Mucosa of rectum (tissue), 2 donors: Measurements from ENCODE around the gene PAM.
"Not testable (repeated sequence)": the region's sequence is repeated elsewhere in the genome, so short reads cannot be mapped to it uniquely, and the experiment has no call there.

Source experiments
- H3K27ac ChIP-seq, 2 donors: one replicate each; pipeline ENCODE4 v1.7.0; 2013; ENCODE audit warnings: inconsistent platforms in 2 of 2, low read depth in 2 of 2, low read length in 2 of 2
- H3K27me3 ChIP-seq, 2 donors: one replicate each; pipeline ENCODE4 v1.7.0; 2013; ENCODE audit warnings: low read length in 2 of 2; ENCODE audit not compliant: control insufficient read depth in 2 of 2, insufficient read depth in 2 of 2
- H3K36me3 ChIP-seq, 2 donors: one replicate each; pipeline ENCODE4 v1.7.0; 2013; ENCODE audit warnings: low read length in 2 of 2; ENCODE audit not compliant: control insufficient read depth in 2 of 2, insufficient read depth in 2 of 2
- H3K4me1 ChIP-seq, 2 donors: one replicate each; pipeline ENCODE4 v1.7.0; 2013; ENCODE audit warnings: low read length in 2 of 2, mild to moderate bottlenecking in 1 of 2; ENCODE audit not compliant: control insufficient read depth in 2 of 2, insufficient read depth in 2 of 2
- H3K4me3 ChIP-seq, 2 donors: one replicate each; pipeline ENCODE4 v1.7.0; 2013; ENCODE audit warnings: low read length in 2 of 2
- H3K9ac ChIP-seq, 2 donors: one replicate each; pipeline ENCODE4 v1.7.0; 2013; ENCODE audit warnings: low read length in 2 of 2, low read depth in 1 of 2, mild to moderate bottlenecking in 1 of 2
- H3K9me3 ChIP-seq, 2 donors: one replicate each; pipeline ENCODE4 v1.7.0; 2013; ENCODE audit warnings: low read length in 2 of 2; ENCODE audit not compliant: control insufficient read depth in 2 of 2
- donor health status: healthy.
- donor health status: Normal muscosa, but diverticular disease.

PAM gene

DNA sequence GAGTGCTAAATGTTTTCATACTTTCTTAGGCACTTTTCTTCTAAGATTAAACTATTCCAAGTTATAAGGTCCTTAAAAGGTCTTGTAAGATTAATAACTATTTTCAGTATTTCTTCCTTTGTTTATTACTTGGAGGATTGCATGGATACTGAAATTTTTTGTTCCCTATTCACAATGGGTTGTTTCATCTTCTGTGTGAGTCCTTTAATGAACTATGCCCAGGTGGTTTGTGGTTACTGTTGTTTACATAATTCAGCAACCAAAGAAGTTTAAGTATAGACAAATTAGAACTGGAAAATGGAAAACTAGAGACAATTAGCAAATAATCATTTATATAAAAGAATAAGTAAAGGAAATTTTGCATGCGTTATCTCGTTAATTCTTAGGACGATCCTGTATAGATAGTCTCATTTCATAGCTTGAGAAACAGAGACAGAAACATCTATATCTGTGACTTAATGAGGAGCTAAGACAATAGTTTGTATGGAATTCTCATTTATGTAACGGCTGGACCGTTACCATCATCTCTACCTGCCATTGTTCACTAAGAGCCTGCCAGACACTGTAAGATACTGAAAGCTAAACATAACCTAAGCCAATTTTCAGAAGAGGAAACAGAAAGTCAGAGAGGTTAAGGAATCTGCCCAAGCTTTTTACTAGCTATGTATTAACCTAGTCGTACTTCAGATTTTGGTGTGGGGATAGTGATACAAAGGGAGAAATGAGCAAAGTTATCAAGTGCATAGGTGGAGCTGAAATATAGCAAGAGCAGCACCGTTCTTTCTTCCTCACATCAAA, 148.2 kb downstream of the PAM start:
- Histone ChIP-seq H3K4me1 (no peaks in the 10 kb centered on the region), H3K36me3 (no peaks in the 10 kb centered on the region), H3K9ac (no peak overlapping the region), H3K4me3 (no peak overlapping the region), H3K27ac (no peak overlapping the region), H3K27me3 (no peaks in the 10 kb centered on the region), H3K9me3 (no peaks in the 10 kb centered on the region)

- H3K4me3 ChIP-seq, result no peak overlapping the region
- H3K27ac ChIP-seq, result no peak overlapping the region
- H3K9ac ChIP-seq, result no peak overlapping the region
- H3K9me3 ChIP-seq, result no peaks in the 10 kb centered on the region
- no peaks in the 10 kb centered on the region for H3K27me3 ChIP-seq
- no peaks in the 10 kb centered on the region for H3K4me1 ChIP-seq
- H3K36me3 ChIP-seq, result no peaks in the 10 kb centered on the region
Measured at GRCh38 chr5:102905056-102905455, 150.0 kb downstream of the PAM start.

DNA sequence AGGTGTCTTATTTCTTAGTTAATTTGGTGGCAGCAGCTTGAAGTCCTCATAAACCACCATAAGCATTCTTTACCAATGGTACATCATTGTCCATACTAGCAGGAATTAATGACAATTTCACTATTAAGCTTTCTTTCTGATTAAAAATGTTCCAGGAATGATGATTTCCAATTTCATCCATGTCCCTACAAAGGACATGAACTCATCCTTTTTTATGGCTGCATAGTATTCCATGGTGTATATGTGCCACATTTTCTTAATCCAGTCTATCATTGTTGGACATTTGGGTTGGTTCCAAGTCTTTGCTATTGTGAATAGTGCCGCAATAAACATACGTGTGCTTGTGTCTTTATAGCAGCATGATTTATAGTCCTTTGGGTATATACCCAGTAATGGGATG, 152.0 kb downstream of the PAM start:
- not testable (repeated sequence) for H3K36me3 ChIP-seq, H3K27me3 ChIP-seq, H3K27ac ChIP-seq, H3K4me3 ChIP-seq, H3K4me1 ChIP-seq, H3K9ac ChIP-seq, H3K9me3 ChIP-seq

DNA sequence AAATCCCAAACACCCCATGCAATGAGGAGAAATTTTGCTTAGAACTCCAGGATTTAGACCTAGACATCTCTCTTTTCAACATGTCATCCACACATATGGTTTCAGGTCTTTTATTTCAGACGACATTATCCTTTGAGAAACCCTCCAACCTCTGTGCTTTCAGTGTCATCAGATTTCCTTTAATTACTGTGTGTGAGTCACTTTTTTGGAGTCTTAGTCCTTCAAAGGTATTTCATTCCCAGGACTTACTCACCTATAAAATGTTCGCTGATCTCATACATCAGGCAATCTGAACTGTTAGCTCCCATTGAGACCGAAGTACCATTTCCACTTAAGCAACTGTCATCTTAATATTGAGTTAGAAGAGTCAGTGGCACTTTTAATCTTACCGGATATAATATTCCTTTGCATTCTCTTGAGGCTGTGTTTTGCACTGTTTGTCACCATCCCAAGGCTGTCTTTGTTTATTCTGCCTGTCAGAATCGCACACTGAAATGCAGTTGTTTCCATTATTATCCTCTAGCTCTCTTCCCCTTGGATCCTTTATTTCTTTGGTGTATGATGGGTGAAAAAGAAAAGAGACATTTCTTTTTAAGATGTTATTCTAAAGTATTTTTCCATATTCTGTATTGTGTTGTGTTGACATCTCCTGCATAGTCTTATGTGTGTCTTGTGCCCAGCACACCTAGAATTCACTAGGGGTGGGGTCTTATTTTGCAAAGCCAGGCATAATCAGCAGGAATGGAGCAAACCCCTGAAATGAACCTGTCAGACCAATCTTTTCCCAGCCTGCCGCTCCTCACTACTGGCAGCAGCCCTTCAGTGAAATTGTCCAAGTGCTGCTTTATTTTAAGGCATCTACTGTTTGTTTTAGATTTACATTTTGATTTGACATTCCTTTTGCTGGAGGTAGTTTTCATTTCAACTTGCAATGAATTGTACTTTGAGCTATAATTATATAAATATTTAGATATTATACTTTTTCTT, 155.4 kb downstream of the PAM start:
- Histone ChIP-seq H3K27me3 (no peaks in the 10 kb centered on the region), H3K9ac (no peak overlapping the region), H3K4me1 (no peaks in the 10 kb centered on the region), H3K4me3 (no peak overlapping the region), H3K9me3 (no peaks in the 10 kb centered on the region), H3K27ac (no peak overlapping the region), H3K36me3 (no peaks in the 10 kb centered on the region)

DNA sequence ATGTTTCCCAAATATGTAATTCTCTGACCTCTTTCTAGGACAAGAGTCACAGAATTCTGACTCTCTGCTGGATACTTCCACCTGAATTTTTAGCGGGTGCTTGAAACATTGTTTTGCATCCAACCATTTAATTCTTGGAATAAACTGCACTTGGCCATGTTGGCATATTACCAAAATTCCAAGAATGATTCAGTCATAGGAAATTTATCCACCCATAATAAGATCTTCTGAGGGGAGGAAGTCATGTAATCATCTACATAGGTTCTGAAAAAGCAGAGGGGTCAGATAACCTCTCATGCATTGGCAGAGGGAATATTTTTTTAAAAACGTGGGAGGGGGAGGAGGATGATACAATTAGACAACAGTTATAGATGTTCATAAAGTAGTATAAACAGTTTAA, 156.9 kb downstream of the PAM start:
- no peaks in the 10 kb centered on the region for H3K36me3 ChIP-seq
- H3K4me1 ChIP-seq, result no peaks in the 10 kb centered on the region
- H3K27me3 ChIP-seq, result no peaks in the 10 kb centered on the region
- H3K9me3 ChIP-seq, result no peaks in the 10 kb centered on the region
- H3K4me3 ChIP-seq, result no peak overlapping the region
- no peak overlapping the region for H3K9ac ChIP-seq
- no peak overlapping the region for H3K27ac ChIP-seq

GRCh38 chr5:102916109-102916508, 161.0 kb downstream of the PAM start:
- Histone ChIP-seq H3K36me3 (no peaks in the 10 kb centered on the region), H3K27ac (no peak overlapping the region), H3K4me3 (no peak overlapping the region), H3K4me1 (no peaks in the 10 kb centered on the region), H3K9ac (no peak overlapping the region), H3K9me3 (no peaks in the 10 kb centered on the region), H3K27me3 (no peaks in the 10 kb centered on the region)

DNA sequence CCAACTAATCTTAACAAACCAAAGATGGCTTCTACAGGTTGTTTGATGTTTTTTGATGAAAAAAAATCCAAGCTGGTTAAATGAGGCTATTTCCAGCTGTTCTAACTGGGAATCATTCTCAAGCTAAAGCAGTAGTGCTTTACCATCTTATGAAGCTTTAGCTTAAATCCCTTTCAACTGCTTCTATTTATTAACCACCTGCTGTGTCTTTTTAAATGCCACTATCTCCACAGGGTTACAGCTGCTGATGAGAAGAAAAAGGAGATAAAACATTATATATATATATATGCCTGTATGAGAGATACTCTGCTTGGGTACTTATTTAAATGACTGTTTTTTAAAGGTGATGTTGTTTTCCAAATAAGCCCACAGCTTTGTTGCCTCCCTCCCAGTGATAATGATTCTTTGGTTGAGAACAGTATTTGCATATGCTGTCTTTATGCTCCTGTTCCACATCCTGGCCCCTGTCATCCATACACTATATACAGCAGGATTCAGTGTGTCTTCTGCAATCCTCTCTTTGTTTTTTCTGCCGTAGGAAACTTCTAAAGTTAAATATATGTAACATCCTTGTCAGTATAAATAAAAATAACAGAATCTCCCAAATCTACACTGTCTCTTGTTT, 164.0 kb downstream of the PAM start:
- Histone ChIP-seq H3K27ac (no peak overlapping the region), H3K4me3 (no peak overlapping the region), H3K27me3 (no peaks in the 10 kb centered on the region), H3K36me3 (no peaks in the 10 kb centered on the region), H3K4me1 (peaks cover 0 to 8% of the 10 kb centered on the region in 2 donors), H3K9me3 (no peaks in the 10 kb centered on the region), H3K9ac (no peak overlapping the region)

GRCh38 chr5:102920762-102921161, 165.7 kb downstream of the PAM start:
- H3K36me3 ChIP-seq, result no peaks in the 10 kb centered on the region
- no peak overlapping the region for H3K9ac ChIP-seq
- no peak overlapping the region for H3K27ac ChIP-seq
- H3K4me1 ChIP-seq, result peaks cover 0 to 8% of the 10 kb centered on the region in 2 donors
- H3K9me3 ChIP-seq, result no peaks in the 10 kb centered on the region
- H3K27me3 ChIP-seq, result no peaks in the 10 kb centered on the region
- H3K4me3 ChIP-seq, result no peak overlapping the region

GRCh38 chr5:102921341-102922044, 166.4 kb downstream of the PAM start:
- H3K27ac ChIP-seq, result no peak overlapping the region
- H3K9me3 ChIP-seq, result no peaks in the 10 kb centered on the region
- H3K9ac ChIP-seq, result no peak overlapping the region
- H3K36me3 ChIP-seq, result no peaks in the 10 kb centered on the region
- H3K4me1 ChIP-seq, result peaks cover 0 to 8% of the 10 kb centered on the region in 2 donors
- H3K27me3 ChIP-seq, result no peaks in the 10 kb centered on the region
- H3K4me3 ChIP-seq, result no peak overlapping the region
